Stomach (tissue), 9 donors: ENCODE measurements around the gene OTOGL. TPM values are rescaled to one million over a fixed set of nuclear protein-coding genes. Genes with fewer than 3 reads are reported as not detected.

ENCODE experiments used
- DNase-seq, 2 donors: peaks; one replicate each; pipeline versions ENCODE4 v3.0.0 to v3.0.0-alpha.2; 2013 to 2019
- H3K27ac ChIP-seq, 5 donors: fragments of 200-600 bp in 4 of 5; sonication (generic) in 4 of 5; one replicate each; pipeline ENCODE4 v1.5.1; 2013 to 2019; ENCODE audit warnings: mild to moderate bottlenecking in 1 of 5, moderate library complexity in 1 of 5
- H3K27me3 ChIP-seq, 3 donors: fragments of 200-600 bp; sonication (generic); one replicate each; pipeline ENCODE4 v1.5.1; 2017 to 2019; ENCODE audit warnings: mixed run types in 1 of 3
- H3K36me3 ChIP-seq, 4 donors: fragments of 200-600 bp; sonication (generic); 1 replicate in 3 of 4; 2 replicates in 1 of 4; pipeline ENCODE4 v1.5.1; 2016 to 2019
- H3K4me1 ChIP-seq, 4 donors: fragments of 200-600 bp; sonication (generic); one replicate each; pipeline ENCODE4 v1.5.1; 2016 to 2019
- H3K4me3 ChIP-seq, 4 donors: fragments of 200-600 bp; sonication (generic) in 3 of 4; one replicate each; pipeline ENCODE4 v1.5.1; 2016 to 2019; ENCODE audit warnings: mild to moderate bottlenecking in 1 of 4
- H3K9me3 ChIP-seq, 4 donors: fragments of 200-600 bp; sonication (generic); one replicate each; pipeline ENCODE4 v1.5.1; 2016 to 2019
- EP300 ChIP-seq: sonication (generic); formaldehyde crosslinking; IDR thresholded peaks from one replicate; pipeline ENCODE4 v1.6.1; 2017; ENCODE audit warnings: antibody characterized with exemption
- POLR2A ChIP-seq, 4 donors: fragments of 450-650 bp; IDR thresholded peaks; one replicate each; pipeline ENCODE4 v1.6.1; 2016; ENCODE audit warnings: antibody characterized with exemption in 4 of 4, control low read depth in 2 of 4, mild to moderate bottlenecking in 1 of 4, moderate library complexity in 1 of 4
- POLR2AphosphoS5 ChIP-seq, 3 donors: sonication (generic); formaldehyde crosslinking; IDR thresholded peaks; one replicate each; pipeline ENCODE4 v1.6.1; 2016; ENCODE audit warnings: antibody characterized with exemption in 3 of 3
- WGBS, 5 donors: extraction: QIAGEN DNeasy Blood & Tissue Kit in 3 of 5; methylation state at CpG; one replicate each; pipeline versions ENCODE4 v1.1.5 to v1.1.7; 2013 to 2018; 5-methylcytosine and 5-hydroxymethylcytosine counted together
- intact Hi-C: fragments of 100-400 bp; cut with DNase I; formaldehyde crosslinking; loops from one replicate; pipeline ENCODE4 v1.15.1; 2023; ENCODE audit warnings: low total_unique reads
- polyA plus RNA-seq, 3 donors: library from polyadenylated mRNA; stranded (reverse); fragments of 200-250 nt; gene quantifications; one replicate each; pipeline ENCODE4 v1.2.3, GENCODE V29; 2013
- total RNA-seq, 5 donors: library from RNA; depleted of rRNA; stranded (reverse); fragments of >200 nt; gene quantifications; one replicate each; pipeline versions ENCODE4 v1.1.0 to v1.2.3, GENCODE V29; 2014 to 2016
- TF ChIP-seq, protein P1 (sequence below), 7 experiments: fragments of 450-650 bp in 4 of 7; fragments of 200-600 bp in 3 of 7; sonication (generic) in 3 of 7; IDR thresholded peaks; one replicate each; pipeline ENCODE4 v1.5.1; 2016 to 2019; ENCODE audit warnings: antibody characterized with exemption in 7 of 7, control low read depth in 2 of 7, mild to moderate bottlenecking in 1 of 7
- donor health status: healthy with polysubstance abuse.
- donor health status: Bipolar disorder and iron deficiency.
- donor health status: healthy.

Gene OTOGL
- total and polyA plus RNA-seq, 8 donors, result 0.58 to 1.7 (median 0.99) TPM; not detected in 4

DNA sequence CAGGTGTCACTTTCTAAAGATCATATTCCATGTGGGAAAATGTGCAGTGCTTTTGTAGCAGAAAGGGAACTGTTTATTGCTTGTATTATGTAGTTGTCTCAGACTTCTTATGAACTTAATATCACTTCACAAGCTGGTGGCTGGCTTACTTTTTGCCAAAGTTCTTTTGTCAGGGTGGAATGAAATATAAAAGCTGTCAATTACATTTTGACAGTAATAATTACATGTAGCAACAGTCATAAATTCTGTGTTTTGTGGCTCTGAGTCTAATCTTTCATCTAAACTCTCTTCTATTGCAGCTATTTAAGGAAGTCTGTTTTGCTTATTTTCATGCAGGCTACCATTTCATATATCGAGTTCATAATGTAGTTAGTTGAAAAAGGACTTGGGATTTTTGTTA lies 106.6 kb downstream of the OTOGL start:
- 36 to 76% (median 56%) methylated on average over 1 of the region's 1 CpG for WGBS, 5 donors
- H3K9me3 ChIP-seq, result no peaks in the 10 kb centered on the region
- H3K36me3 ChIP-seq, result no peaks in the 10 kb centered on the region
- H3K4me3 ChIP-seq, result no peak overlapping the region
- no peak for DNase-seq
- intact Hi-C loops, result no loop called here
- TF ChIP-seq, protein P1, sequence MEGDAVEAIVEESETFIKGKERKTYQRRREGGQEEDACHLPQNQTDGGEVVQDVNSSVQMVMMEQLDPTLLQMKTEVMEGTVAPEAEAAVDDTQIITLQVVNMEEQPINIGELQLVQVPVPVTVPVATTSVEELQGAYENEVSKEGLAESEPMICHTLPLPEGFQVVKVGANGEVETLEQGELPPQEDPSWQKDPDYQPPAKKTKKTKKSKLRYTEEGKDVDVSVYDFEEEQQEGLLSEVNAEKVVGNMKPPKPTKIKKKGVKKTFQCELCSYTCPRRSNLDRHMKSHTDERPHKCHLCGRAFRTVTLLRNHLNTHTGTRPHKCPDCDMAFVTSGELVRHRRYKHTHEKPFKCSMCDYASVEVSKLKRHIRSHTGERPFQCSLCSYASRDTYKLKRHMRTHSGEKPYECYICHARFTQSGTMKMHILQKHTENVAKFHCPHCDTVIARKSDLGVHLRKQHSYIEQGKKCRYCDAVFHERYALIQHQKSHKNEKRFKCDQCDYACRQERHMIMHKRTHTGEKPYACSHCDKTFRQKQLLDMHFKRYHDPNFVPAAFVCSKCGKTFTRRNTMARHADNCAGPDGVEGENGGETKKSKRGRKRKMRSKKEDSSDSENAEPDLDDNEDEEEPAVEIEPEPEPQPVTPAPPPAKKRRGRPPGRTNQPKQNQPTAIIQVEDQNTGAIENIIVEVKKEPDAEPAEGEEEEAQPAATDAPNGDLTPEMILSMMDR (IDR thresholded peaks at IDR 0.05), result no peak
- H3K27me3 ChIP-seq, result no peaks in the 10 kb centered on the region
- no peak overlapping the region for H3K27ac ChIP-seq
- no peaks in the 10 kb centered on the region for H3K4me1 ChIP-seq

DNA sequence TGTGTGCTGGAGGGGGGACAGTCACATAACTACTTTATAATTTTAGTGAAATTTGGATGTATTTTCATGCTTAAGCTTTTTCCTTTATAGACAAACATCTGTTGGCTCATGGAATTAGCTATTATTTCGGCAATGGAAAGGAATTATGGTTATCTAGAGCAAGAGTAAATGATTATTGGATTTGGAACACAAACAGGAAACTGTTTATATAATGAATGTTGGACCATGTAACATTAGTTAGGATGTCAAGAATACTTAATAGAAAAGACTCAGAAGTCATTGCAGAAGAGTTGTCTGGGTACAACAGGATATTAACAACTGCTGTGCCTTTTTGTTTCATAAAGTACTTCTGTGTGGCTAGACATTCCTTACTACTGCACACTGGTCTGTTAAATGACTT lies 108.7 kb downstream of the OTOGL start:
- Histone ChIP-seq H3K9me3 (no peaks in the 10 kb centered on the region), H3K4me3 (no peak overlapping the region), H3K4me1 (no peaks in the 10 kb centered on the region), H3K27ac (no peak overlapping the region), H3K27me3 (no peaks in the 10 kb centered on the region), H3K36me3 (no peaks in the 10 kb centered on the region)
- TF ChIP-seq POLR2A (IDR thresholded peaks at IDR 0.05), result no peak
- no peak for TF ChIP-seq POLR2AphosphoS5 (IDR thresholded peaks at IDR 0.05)
- TF ChIP-seq EP300, result no peak
- TF ChIP-seq, protein P1 (IDR thresholded peaks at IDR 0.05), result no peak
- 19 to 51% (median 26%) methylated on average over 1 of the region's 1 CpG for WGBS, 5 donors
- intact Hi-C loops, result no loop called here
- no peak for DNase-seq

DNA sequence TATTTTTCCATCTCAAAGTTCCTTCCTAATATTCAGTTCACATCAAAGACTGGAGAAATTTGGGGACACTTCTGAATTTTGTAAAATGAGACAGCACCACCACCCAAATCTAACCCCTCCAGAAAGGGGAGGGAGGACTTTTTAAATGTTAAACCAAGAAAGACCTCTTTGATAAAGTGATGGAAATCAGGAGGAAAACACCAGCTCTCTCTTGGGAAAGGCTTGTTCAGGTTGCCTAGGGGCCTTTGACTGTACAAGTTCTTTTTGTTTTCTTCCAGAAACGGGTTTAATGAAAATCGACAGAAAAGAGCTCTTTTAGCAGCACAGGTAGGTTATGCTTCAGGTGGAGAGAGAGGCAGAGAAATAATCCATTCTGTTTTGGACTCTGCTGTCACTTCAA lies 112.3 kb downstream of the OTOGL start:
- H3K27ac ChIP-seq, result no peak overlapping the region
- TF ChIP-seq EP300 (no peak), POLR2A (IDR thresholded peaks at IDR 0.05) (no peak), POLR2AphosphoS5 (IDR thresholded peaks at IDR 0.05) (no peak)
- TF ChIP-seq, protein P1 (IDR thresholded peaks at IDR 0.05), result no peak
- intact Hi-C loops, result no loop called here

DNA sequence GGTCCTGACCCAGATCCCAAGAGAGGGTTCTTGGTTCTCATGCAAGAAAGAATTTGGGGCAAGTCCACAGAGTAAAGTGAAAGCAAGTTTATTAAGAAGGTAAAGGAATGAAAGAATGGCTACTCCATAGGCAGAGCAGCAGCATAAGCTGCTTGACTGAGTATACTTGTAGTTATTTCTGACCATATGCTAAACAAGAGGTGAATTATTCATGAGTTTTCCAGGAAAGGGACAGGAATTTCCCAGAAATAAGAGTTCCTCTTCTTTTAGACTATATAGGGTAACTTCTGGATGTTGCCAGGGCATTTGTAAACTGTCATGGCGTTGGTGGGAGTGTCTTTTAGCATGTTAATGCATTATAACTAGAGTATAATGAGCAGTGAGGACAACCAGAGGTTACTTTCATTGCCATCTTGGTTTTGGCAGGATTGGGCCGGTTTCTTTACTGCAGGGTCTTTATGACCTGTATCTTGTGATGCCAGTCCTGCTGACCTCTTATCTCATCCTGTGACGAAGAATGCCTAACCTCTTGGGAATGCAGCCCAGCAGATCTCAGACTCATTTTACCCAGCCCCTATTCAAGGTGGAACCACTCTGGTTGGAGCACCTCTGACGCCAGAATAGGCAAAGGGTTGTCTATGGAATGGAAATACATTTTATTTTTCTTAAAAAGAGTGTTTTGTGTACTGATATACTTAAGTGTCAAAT lies 113.8 kb downstream of the OTOGL start:
- Histone ChIP-seq H3K4me3 (no peak overlapping the region), H3K27me3 (no peaks in the 10 kb centered on the region), H3K4me1 (no peaks in the 10 kb centered on the region), H3K9me3 (no peaks in the 10 kb centered on the region), H3K36me3 (no peaks in the 10 kb centered on the region), H3K27ac (no peak overlapping the region)
- DNase-seq, result no peak
- WGBS, 5 donors, result 75 to 82% (median 80%) methylated on average over 4 of the region's 4 CpGs
- TF ChIP-seq EP300 (no peak), POLR2A (IDR thresholded peaks at IDR 0.05) (no peak), POLR2AphosphoS5 (IDR thresholded peaks at IDR 0.05) (no peak)
- TF ChIP-seq, protein P1 (IDR thresholded peaks at IDR 0.05), result no peak
- intact Hi-C loops, result no loop called here

More for the DNA sequence above, 112.3 kb downstream of the OTOGL start:
- WGBS, 5 donors, result 37 to 48% (median 40%) methylated on average over 2 of the region's 2 CpGs
- no peaks in the 10 kb centered on the region for H3K4me1 ChIP-seq
- no peaks in the 10 kb centered on the region for H3K9me3 ChIP-seq
- DNase-seq, result no peak
- no peaks in the 10 kb centered on the region for H3K36me3 ChIP-seq
- no peak overlapping the region for H3K4me3 ChIP-seq
- no peaks in the 10 kb centered on the region for H3K27me3 ChIP-seq
